SU-DHL-6 (cell line): ENCODE data around the gene IL10RB.

Experiments used
- EZH2phosphoT487 ChIP-seq: fragments of 200-600 bp; sonication (generic), shearing (Covaris generic); conservative IDR thresholded peaks from 2 replicates; pipeline ENCODE4 v1.6.1; 2018; ENCODE audit warnings: mild to moderate bottlenecking, antibody characterized with exemption, low read length, moderate library complexity, mixed read lengths
- TF ChIP-seq, protein P1 (sequence below): fragments of 200-600 bp; sonication (generic); IDR thresholded peaks from one replicate; pipeline ENCODE4 v1.5.1; 2017; ENCODE audit warnings: antibody characterized with exemption, mild to moderate bottlenecking, low read length, moderate library complexity; ENCODE audit not compliant: insufficient read depth, poor library complexity, severe bottlenecking

DNA sequence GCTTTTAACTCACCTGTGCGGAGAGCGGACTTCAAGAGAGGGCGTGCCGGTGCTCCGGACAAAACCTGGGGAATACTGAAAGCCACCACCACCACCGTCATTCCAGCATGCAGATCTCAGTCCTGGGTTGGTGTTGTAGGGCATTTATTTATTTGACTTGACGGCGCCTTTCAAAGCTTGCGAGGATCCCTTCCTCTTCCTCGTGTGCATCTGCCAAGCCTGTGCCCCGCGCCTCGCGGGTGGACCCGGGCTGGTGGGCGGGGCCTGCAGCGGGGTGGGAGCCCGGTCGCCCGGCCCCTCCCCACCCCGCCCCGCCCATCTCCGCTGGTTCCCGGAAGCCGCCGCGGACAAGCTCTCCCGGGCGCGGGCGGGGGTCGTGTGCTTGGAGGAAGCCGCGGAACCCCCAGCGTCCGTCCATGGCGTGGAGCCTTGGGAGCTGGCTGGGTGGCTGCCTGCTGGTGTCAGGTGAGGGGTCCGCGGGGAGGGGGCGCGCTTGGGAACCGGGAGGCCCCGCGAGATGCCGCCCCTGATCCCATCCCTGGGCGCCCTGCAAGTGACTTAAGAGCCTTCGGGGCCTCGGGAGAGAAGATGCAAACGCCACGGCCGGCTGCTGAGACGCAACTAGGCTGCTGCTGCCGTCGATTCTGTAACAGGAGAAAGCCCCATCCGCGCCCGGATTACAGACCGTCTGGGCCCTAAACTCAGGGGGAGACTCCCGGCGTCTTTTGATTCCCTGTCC, at the start of gene IL10RB:
- no peak for TF ChIP-seq EZH2phosphoT487
- TF ChIP-seq, protein P1, sequence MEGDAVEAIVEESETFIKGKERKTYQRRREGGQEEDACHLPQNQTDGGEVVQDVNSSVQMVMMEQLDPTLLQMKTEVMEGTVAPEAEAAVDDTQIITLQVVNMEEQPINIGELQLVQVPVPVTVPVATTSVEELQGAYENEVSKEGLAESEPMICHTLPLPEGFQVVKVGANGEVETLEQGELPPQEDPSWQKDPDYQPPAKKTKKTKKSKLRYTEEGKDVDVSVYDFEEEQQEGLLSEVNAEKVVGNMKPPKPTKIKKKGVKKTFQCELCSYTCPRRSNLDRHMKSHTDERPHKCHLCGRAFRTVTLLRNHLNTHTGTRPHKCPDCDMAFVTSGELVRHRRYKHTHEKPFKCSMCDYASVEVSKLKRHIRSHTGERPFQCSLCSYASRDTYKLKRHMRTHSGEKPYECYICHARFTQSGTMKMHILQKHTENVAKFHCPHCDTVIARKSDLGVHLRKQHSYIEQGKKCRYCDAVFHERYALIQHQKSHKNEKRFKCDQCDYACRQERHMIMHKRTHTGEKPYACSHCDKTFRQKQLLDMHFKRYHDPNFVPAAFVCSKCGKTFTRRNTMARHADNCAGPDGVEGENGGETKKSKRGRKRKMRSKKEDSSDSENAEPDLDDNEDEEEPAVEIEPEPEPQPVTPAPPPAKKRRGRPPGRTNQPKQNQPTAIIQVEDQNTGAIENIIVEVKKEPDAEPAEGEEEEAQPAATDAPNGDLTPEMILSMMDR: no peak
